Activated CD8-positive, alpha-beta memory T cell treated with anti-CD3 and anti-CD28 coated beads, Interleukin-2, amount 50 U/mL, for 1 hour (primary cell): ENCODE results near the gene ASB16.

Experiments used
- DNase-seq: peaks from one replicate; pipeline ENCODE4 v3.0.0-alpha.2; 2020; ENCODE audit errors: extremely low read depth

The ASB16 gene

GRCh38 chr17:44188576-44189403 lies 18.3 kb downstream of the ASB16 start:
- no peak for DNase-seq

DNA sequence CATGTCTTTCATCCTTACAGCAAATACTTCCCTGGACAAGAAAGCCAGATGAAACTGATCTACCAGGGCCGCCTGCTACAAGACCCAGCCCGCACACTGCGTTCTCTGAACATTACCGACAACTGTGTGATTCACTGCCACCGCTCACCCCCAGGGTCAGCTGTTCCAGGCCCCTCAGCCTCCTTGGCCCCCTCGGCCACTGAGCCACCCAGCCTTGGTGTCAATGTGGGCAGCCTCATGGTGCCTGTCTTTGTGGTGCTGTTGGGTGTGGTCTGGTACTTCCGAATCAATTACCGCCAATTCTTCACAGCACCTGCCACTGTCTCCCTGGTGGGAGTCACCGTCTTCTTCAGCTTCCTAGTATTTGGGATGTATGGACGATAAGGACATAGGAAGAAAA lies 20.0 kb downstream of the ASB16 start:
- DNase-seq: no peak

DNA sequence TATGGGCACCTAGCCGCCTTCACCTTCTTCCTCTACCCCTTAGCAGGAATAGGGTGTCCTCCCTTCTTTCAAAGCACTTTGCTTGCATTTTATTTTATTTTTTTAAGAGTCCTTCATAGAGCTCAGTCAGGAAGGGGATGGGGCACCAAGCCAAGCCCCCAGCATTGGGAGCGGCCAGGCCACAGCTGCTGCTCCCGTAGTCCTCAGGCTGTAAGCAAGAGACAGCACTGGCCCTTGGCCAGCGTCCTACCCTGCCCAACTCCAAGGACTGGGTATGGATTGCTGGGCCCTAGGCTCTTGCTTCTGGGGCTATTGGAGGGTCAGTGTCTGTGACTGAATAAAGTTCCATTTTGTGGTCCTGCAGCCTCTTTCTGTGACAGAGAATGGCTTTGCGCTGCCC lies 20.9 kb downstream of the ASB16 start:
- no peak for DNase-seq

DNA sequence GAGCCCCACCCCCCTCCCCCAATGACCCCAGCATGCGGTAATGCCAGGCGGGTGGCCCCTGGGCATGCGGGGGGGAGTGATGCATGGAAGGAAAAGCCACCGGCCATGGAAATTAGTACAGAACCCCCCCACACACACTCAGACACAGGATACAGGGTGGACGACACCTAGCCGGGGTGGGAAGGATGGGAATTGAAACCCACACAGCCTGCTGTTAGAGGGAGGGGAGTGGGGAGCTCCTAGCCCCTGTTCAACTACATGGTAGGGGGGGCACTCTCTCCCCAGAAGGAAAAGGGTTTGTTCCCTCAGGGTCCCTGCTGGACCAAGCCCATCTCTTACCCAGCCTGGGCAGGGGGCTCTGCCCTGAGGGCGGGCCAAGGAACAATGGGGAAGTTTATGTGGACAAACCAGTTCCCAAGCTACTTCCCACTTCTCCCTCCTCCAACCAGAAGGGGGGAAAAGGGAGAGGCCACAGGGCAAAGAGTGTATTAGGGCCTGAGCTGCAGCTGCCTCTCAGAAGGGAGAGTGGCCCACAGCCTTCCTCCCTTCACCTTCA lies 21.5 kb downstream of the ASB16 start:
- no peak for DNase-seq

DNA sequence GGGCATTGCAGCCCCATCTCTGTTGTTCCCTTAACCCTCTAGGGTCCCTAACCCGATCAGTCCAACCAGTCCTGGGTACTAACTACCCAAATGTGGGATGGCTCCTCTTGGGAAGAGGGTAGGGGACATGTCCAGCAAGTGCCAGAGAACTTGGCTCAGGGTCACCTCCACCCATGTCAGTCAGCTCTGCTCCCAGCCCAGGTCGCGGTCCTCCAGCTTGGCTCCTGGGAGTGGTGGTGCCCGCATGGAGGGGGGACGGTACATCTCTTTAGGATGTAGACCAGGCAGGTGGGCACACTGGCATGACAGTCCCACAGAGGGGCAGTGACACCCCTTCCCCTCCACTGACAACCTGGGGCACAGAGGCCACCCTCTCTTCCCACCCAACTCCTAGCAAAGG lies 22.2 kb downstream of the ASB16 start:
- no peak for DNase-seq

DNA sequence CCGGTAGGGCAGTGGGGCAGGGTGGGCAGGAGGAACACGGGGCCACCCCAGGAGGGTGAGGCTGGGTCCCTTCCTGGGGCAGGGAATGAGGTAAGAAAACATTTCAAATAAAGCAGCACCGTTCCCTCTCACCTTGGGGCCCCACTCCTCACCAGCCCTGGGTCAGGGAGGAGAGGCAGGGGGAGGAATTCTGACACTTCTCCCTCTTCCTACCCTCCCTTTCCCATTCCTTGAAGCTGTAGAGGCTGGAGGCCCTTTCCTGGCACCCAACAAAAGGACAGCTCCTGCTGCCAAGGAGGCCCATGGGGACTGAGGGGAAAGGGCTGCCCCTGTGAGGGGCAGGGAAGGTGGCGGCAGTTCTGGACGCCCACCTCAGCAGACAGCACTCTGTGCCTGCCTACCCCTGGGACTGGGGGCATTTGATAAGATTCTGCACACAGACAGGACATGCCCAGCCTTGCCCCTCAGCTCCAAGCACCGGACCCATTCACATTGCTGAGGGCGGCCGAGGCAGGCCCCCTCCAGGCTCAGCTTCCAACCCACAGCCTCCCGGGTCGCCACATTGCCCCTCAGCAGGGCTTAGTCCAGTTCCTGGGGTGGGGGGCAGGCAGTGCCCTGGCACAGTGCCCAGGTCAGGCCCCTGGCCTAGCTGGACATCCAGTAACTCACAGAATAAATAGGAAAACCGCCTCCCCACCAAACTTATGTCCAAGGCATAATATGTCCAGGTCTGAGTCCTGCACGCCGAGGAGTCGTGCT lies 23.0 kb downstream of the ASB16 start:
- no peak for DNase-seq

- DNase-seq: no peak
Measured at GRCh38 chr17:44197107-44197506, 26.6 kb downstream of the ASB16 start.

DNA sequence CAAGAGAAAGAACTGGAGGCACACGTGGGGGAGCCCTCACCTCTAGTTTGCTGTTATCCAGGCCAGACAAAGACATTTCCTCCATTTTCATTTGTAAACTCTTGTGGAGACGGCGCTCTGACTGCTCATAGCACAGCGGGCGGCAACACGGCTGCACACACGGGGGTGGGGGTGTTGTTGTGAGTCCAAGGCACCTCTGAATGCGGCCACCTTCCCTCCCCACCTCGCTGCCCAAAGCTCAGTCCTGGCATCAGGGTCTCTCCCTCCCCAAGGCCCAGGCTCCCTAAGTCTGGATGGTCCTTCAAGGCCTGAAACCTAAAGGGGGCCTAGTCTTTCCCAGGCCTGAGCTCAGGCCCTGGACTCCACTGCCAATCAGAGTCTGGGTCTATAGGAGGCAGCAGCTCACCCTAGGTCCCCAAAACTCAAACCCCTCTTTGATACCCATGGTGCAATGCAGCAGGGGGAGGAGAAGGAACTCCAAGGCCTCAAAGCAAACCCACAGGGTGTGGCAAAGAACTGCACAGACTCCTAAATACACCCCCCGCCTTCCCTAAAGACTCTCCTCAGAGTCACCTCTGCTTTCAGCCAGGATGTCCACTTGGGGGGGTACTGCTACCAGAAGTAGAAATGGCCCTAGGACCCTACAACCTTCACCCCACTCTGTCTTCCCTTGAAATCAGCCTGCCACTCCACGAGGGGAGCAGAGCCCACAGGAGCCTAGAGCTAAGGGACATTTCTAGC lies 27.6 kb downstream of the ASB16 start:
- no peak for DNase-seq

DNA sequence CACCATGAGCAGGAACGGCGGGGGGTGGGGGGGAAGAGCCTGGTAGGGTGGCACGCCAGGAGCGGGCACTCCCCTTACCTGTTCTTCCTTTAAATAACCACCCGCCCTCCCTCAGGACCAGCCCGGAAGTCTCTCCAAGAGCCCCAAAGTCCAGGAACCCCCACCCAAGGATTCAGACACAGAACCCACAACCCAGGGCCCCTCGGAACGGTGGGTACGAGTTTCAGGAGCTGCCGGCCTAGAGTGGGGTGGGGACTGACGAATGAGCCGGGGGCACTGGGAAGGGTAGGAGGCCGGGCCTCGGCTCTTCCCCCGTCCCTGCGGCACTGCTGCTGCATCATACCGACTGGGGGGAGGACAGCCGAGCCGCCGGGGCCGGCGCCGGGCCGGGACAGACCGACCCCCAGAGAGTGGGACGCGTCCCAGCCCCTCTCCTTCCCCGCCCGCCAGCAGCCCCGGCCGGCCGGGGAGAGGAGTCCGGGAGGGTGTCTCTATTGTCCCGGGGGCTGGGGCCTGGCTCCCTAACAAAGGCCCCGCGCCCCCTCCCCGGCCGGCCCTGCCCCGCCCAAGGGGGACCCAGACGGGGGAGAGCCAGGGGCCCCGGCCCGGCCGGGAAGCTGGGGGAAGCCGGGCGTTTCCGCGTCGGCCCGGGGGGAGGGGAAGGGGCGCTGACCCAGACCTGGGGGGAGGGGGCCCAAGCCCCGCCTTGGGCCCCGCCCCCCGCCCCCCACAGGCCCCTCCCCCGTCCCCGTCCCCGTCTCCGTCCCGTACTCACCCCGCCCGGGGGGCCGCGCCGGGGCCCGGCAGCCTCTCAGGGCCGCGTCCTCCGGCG lies 28.4 kb downstream of the ASB16 start:
- DNase-seq: no peak

DNA sequence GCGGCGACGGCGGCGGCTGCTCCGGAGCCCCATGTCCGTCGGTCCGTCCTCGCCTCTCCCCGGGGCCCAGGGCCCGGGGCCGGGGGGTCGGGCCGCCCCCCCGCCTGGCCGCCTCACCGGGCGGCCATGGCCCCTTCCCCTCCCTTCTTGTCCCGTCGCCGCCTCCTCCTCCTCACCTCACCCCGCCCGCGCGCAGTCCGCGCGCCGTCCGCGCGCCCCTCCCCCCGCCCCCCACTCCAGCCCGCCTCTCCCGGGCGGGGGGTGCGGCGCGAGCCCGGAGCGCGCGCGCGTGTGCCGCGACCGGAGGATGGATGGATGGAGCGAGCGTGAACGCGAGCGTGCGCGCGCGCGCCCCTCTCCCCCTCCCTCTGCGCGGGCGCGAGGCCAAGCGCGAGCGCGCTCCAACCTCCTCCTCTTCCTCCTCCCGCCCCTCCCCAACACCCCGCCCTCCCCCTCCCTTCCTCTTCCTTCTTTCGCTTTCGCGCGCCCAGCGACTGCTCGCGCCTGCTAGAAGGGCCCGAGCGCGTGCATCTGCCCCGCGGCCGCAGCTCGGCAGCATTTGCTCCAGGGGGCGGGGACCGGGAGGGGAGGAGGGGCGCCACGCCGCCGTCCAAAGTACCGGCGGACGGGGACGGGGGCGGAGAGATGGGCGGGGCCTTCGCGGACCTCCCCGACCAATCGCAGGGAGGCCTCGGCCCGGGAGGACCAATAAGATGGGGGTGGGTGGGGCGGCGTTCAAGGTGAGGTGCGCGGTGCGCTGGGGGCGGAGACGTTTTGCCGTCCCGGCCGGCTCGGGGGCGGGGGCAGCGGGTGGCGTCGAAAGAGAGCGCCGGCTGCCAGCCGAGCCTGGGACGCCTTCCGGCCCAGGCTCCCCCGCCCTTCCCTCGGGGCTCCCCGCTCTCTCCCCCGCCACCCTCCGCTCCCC lies 29.3 kb downstream of the ASB16 start, which contains the start of gene ATXN7L3:
Gene ATXN7L3 (minus strand): TSS at position 332 of the 925 bp plus-strand sequence. CDS start 1,814 bp downstream, outside the sequence.
- peak; percentile 99 for DNase-seq

GRCh38 chr17:44200478-44201155 lies 30.1 kb downstream of the ASB16 start:
- DNase-seq: no peak

GRCh38 chr17:44202756-44203155 lies 32.3 kb downstream of the ASB16 start:
- no peak for DNase-seq

DNA sequence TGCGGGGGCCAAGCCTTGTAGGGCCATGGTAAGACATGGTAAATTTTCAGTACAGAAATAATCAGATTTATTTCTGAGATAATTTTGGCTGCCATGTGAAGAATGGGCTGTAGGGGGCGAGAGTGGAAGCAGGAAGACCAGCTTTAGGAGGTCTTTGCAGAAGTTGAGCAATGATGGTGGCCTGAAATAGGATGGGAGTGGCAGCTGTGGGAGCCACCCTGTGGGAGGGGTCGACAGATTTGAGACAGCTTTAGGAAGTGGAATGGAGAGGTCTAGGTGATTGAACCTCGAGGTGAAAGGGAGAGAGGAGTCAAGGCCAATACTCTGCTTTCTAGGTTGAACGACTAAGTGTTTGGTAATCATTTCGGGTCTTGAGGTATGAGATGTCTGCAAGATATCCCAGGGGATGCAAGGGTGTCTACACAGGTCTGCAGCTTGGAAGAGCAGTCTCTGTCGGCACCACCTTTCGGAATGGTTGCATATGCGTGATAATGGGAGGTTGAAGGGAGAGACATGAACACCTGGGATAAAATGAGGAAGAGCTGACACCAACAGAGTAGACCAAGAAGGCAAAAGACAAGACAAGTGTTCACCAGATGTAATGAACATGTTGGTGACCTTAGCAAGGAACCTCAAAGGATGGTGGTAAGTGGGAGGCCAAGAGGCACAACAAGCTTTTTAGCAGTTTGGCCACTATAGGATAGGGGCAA lies 33.4 kb downstream of the ASB16 start:
- no peak for DNase-seq

DNA sequence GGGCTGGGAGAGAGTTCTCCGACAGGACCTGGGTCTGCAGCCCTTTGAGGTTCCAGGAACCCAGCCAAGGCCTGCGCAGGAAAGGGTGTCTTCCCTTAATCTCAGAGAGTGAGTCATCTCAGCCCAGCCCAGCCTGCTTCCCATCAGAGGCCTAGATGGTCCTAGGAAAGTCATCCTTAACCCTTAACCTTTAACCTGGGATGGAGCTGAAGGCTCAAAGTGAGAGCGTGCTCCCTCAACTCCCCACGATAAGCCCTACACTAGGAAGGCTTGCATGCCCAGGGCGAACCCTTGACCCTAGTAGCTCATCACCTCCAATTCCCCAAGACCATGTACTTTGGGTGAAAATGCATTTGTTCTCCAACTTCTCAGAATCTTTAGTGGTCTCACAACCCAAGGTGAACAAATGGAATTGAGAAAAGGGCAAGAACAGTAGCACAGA lies 34.0 kb downstream of the ASB16 start:
- DNase-seq: no peak

- DNase-seq: no peak
Measured at GRCh38 chr17:44205962-44206824, 35.7 kb downstream of the ASB16 start.

DNA sequence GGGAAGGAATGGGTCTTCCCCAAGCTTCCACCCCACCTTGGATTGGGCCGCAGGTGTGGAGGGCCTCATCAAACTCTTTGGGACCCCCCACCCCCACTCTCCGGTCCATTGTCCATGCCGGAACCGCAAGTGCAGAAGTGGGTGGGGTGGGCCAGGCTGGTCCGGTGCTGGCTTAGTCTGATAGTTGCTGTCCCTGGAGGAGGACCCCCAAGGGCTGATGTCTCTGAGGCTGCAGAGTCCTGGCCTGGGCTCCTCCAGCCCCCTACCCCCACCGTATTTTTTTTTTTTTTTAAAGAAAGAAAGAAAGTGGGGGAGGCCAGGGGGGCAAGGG lies 36.3 kb downstream of the ASB16 start:
- DNase-seq: no peak

GRCh38 chr17:44207319-44207718 lies 36.8 kb downstream of the ASB16 start:
- no peak for DNase-seq

DNA sequence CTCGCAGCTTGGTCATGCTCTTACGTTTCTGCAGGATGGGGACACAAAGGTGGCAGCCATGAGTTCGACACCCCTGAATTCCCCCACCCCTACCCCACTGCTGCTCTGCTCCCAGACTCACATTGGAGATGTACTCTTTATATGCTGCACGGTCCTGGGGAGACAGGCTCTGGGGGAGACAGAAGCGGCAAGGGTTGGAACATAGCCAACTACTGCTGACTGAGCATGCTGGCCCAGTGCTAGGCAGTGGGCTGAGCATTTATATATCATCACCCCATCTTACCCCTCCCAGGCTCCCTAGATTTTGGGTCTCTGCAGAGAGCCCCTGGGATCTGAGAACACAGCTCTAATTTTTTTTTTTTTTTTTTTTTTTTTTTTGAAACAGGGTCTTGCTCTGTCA lies 37.2 kb downstream of the ASB16 start:
- DNase-seq: no peak
